ENCODE measurements around the gene INTU. TPM values are rescaled to one million over a fixed set of nuclear protein-coding genes. Genes with fewer than 3 reads are reported as not detected.

Gene INTU
- total RNA-seq, 1 donor from 2014 or later, result 18.8 TPM

DNA sequence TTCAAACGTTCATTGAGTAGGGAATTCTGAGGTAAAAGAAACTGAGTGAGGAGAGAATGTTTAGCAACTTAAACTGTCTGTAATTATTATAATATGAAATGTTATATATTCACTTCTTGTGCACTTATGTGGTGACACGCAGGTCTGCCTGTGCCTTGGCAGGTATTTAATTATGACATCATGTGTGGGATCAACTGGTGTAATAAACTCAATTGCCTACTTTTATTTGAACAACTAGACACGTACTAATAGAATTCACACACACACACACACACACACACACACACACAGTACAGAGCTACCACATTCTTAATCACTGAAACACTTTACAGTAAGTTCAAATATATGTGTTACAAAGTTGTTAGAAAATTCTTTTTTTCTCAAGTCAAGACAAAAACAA lies 76.7 kb downstream of the INTU start:
- H3K9me3 Mint-ChIP-seq (ENCODE audit: low read depth), result no peaks in the 10 kb centered on the region
- H3K36me3 Mint-ChIP-seq (ENCODE audit: insufficient read depth), result peaks cover 23% of the 10 kb centered on the region
- H3K27me3 Mint-ChIP-seq, result no peaks in the 10 kb centered on the region
- DNase-seq (ENCODE audit: low spot score, unreplicated experiment), result no peak
- H3K4me1 Mint-ChIP-seq (ENCODE audit: low read depth), result peaks cover 2% of the 10 kb centered on the region
- no peak overlapping the region for H3K4me3 Mint-ChIP-seq (ENCODE audit: low read depth)
- TF ChIP-seq, protein P1, sequence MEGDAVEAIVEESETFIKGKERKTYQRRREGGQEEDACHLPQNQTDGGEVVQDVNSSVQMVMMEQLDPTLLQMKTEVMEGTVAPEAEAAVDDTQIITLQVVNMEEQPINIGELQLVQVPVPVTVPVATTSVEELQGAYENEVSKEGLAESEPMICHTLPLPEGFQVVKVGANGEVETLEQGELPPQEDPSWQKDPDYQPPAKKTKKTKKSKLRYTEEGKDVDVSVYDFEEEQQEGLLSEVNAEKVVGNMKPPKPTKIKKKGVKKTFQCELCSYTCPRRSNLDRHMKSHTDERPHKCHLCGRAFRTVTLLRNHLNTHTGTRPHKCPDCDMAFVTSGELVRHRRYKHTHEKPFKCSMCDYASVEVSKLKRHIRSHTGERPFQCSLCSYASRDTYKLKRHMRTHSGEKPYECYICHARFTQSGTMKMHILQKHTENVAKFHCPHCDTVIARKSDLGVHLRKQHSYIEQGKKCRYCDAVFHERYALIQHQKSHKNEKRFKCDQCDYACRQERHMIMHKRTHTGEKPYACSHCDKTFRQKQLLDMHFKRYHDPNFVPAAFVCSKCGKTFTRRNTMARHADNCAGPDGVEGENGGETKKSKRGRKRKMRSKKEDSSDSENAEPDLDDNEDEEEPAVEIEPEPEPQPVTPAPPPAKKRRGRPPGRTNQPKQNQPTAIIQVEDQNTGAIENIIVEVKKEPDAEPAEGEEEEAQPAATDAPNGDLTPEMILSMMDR (IDR thresholded peaks at IDR 0.05; ENCODE audit: unreplicated experiment), result no peak
- H3K27ac Mint-ChIP-seq, result no peak overlapping the region

DNA sequence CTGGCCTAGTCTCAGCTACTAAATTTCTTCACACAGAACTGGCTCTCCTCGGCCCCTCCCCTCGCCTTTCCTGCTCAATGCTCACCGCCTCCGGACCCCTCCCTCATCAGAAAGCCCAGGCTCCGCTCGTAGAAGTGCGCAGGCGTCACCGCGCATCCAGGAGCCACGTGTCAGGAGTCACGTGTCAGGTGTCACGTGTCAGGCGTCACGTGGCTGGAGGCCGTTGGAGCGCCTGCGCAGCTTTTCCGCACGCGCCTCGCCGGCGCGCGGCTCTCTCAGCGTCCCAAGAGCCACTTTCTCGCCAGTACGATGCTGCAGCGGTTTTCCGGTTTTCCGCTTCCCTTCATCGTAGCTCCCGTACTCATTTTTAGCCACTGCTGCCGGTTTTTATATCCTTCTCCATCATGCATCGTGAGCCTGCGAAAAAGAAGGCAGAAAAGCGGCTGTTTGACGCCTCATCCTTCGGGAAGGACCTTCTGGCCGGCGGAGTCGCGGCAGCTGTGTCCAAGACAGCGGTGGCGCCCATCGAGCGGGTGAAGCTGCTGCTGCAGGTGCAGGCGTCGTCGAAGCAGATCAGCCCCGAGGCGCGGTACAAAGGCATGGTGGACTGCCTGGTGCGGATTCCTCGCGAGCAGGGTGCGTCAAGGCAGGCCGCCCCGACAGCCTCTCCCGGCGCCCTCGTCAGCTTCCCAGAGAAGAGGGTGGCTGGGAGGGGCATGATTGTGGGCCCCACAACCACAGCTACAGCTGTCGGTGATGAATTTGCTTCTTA lies 97.6 kb downstream of the INTU start, which contains the start of gene SLC25A31:
SLC25A31 (plus strand) TSS at position 259 of the 772 bp plus-strand sequence; CDS start at position 405, 146 bp downstream.
- Mint-ChIP-seq H3K27ac (no peak within 1 kb of the TSS), H3K4me1 (ENCODE audit: low read depth) (no peaks in the 10 kb centered on the region), H3K9me3 (ENCODE audit: low read depth) (no peaks in the 10 kb centered on the region), H3K4me3 (ENCODE audit: low read depth) (no peak within 1 kb of the TSS), H3K27me3 (no peaks in the 10 kb centered on the region), H3K36me3 (ENCODE audit: insufficient read depth) (peaks cover 2% of the 10 kb centered on the region)
- no peak for DNase-seq (ENCODE audit: low spot score, unreplicated experiment)
- TF ChIP-seq, protein P1 (IDR thresholded peaks at IDR 0.05; ENCODE audit: unreplicated experiment), result no peak

DNA sequence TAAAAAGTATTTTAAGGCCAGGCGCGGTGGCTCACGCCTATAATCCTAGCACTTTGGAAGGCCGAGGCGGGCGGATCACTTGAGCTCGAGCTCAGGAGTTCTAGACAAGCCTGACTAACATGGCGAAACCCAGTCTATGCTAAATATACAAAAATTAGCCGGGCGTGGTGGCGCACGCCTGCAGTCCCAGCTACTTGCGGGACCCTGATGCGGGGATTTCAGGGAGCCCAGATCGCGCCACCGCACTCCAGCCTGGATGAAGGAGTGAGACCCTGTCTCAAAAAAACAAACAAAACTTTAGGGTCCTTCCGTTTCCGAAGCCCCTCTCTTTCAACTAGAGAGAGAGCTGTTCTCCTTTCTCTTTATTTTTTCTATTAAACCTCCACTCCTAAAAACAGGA lies 98.6 kb downstream of the INTU start:
- Mint-ChIP-seq H3K4me1 (ENCODE audit: low read depth) (no peaks in the 10 kb centered on the region), H3K4me3 (ENCODE audit: low read depth) (no peak overlapping the region), H3K36me3 (ENCODE audit: insufficient read depth) (peaks cover 2% of the 10 kb centered on the region), H3K27me3 (no peaks in the 10 kb centered on the region), H3K27ac (no peak overlapping the region), H3K9me3 (ENCODE audit: low read depth) (no peaks in the 10 kb centered on the region)
- TF ChIP-seq, protein P1 (IDR thresholded peaks at IDR 0.05; ENCODE audit: unreplicated experiment), result no peak
- DNase-seq (ENCODE audit: low spot score, unreplicated experiment), result no peak

DNA sequence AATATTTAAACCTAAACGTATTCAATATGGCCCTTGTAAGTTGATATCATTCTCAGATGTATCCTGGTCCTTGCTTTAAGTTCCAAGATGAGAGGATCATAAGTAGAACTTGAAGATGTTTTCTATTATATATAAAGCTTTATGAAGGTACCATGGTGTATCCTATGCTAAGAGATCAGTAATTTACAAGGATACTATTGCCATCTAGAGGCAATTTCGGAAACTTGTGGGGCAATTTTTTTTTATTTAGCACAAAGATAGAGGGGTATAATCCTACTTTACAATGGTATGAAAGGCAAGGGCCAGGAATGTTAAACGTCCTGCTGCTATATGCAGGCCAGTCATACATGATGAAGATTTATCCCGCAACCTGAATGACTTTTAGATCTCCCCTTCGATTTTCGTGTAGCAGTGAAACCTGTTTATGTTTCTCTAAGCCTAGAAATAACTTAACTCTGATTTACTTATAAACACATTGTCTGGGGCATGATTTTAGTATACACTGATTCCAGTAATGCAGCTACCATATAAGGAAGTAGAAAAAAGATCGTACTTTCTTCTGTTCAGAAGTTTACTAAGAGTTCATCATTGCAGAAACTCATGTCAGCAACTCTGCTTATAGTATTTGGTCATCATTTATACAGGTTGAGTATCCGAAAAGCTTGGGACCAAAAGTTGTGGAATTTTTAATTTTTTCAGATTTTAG lies 100.0 kb downstream of the INTU start:
- no peak for DNase-seq (ENCODE audit: low spot score, unreplicated experiment)

DNA sequence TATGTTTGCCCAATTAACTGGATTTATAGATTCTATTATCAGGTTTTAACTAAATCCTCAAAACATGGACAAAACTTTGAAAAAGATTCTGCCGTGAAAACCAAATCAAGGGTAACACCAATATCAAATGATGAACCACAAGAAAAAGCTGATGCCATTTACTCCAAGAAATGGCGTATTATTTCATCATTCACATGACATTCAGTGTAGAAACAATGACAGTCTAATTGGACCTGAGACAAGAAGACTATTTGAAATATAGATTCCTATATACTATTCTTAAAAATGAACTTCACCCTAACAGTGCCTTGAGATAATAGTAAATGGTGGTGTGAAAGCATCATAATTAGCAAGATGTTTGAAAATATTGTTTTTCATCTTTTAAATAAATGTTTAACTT lies 102.2 kb downstream of the INTU start:
- H3K4me3 Mint-ChIP-seq (ENCODE audit: low read depth), result no peak overlapping the region
- no peaks in the 10 kb centered on the region for H3K27me3 Mint-ChIP-seq
- H3K27ac Mint-ChIP-seq, result no peak overlapping the region
- no peaks in the 10 kb centered on the region for H3K9me3 Mint-ChIP-seq (ENCODE audit: low read depth)
- no peaks in the 10 kb centered on the region for H3K4me1 Mint-ChIP-seq (ENCODE audit: low read depth)
- DNase-seq (ENCODE audit: low spot score, unreplicated experiment), result no peak
- no peaks in the 10 kb centered on the region for H3K36me3 Mint-ChIP-seq (ENCODE audit: insufficient read depth)
- TF ChIP-seq, protein P1 (IDR thresholded peaks at IDR 0.05; ENCODE audit: unreplicated experiment), result no peak

More for the DNA sequence above, 100.0 kb downstream of the INTU start:
- TF ChIP-seq, protein P1 (IDR thresholded peaks at IDR 0.05; ENCODE audit: unreplicated experiment), result peak; percentile 61
- no peak overlapping the region for H3K27ac Mint-ChIP-seq
- H3K4me3 Mint-ChIP-seq (ENCODE audit: low read depth), result no peak overlapping the region
- no peaks in the 10 kb centered on the region for H3K36me3 Mint-ChIP-seq (ENCODE audit: insufficient read depth)
- H3K9me3 Mint-ChIP-seq (ENCODE audit: low read depth), result no peaks in the 10 kb centered on the region
- no peaks in the 10 kb centered on the region for H3K4me1 Mint-ChIP-seq (ENCODE audit: low read depth)
- no peaks in the 10 kb centered on the region for H3K27me3 Mint-ChIP-seq
